PC-9 (cell line): Measurements from ENCODE around the gene LRP1. TPM values are rescaled to one million over a fixed set of nuclear protein-coding genes. Genes with fewer than 3 reads are reported as not detected.

Experiments
- BruUV-seq: library from RNA; stranded (reverse); fragments of 400-500 nt; replicated peaks from 2 replicates; lab custom pipeline; 2021; lab: Mats Ljungman, UMichigan
- CTCF ChIA-PET: fragments of 300-600 bp; sonication (Branson Sonifier 250); formaldehyde crosslinking; loops from one replicate; lab custom pipeline; 2022; ENCODE audit warnings: antibody characterized with exemption; lab: Charles Lee
- POLR2A ChIA-PET: fragments of 300-600 bp; sonication (Branson Sonifier 250); formaldehyde crosslinking; loops from one replicate; lab custom pipeline; 2022; ENCODE audit warnings: antibody characterized with exemption; ENCODE audit not compliant: unreplicated experiment; lab: Charles Lee
- DNase-seq, 2 experiments: peaks; one replicate each; pipeline versions ENCODE4 v3.0.0 to v3.0.0-alpha.2; 2015 to 2022; ENCODE audit warnings: mixed read lengths in 1 of 2
- H2AFZ ChIP-seq: fragments of 200-600 bp; sonication (generic); 2 replicates; pipeline ENCODE4 v1.8.1; 2017; ENCODE audit warnings: antibody characterized with exemption
- H3F3A ChIP-seq: fragments of 200-600 bp; sonication (generic); 2 replicates; pipeline ENCODE4 v1.8.1; 2017; ENCODE audit warnings: antibody characterized with exemption, mild to moderate bottlenecking, low read depth; ENCODE audit not compliant: insufficient read depth
- H3K27ac ChIP-seq: fragments of 200-600 bp; sonication (generic); 2 replicates; pipeline ENCODE4 v1.6.1; 2016; ENCODE audit warnings: mixed run types
- H3K27me3 ChIP-seq: fragments of 200-600 bp; sonication (generic); 2 replicates; pipeline ENCODE4 v1.6.1; 2016; ENCODE audit warnings: low read depth, mixed run types; ENCODE audit not compliant: insufficient read depth
- H3K36me3 ChIP-seq: fragments of 200-600 bp; sonication (generic); 2 replicates; pipeline ENCODE4 v1.6.1; 2016; ENCODE audit warnings: low read depth, mixed run types
- H3K4me1 ChIP-seq: fragments of 200-600 bp; sonication (generic); replicated peaks from 2 replicates; pipeline ENCODE4 v1.6.1; 2016; ENCODE audit warnings: mixed run types; ENCODE audit not compliant: insufficient read depth
- H3K4me2 ChIP-seq: fragments of 200-600 bp; sonication (generic); 2 replicates; pipeline ENCODE4 v1.6.1; 2017; ENCODE audit warnings: mixed run types
- H3K4me3 ChIP-seq: fragments of 200-600 bp; sonication (generic); 2 replicates; pipeline ENCODE4 v1.6.1; 2016; ENCODE audit warnings: mixed run types
- H3K79me2 ChIP-seq: fragments of 200-600 bp; sonication (generic); 2 replicates; pipeline ENCODE4 v1.6.1; 2017; ENCODE audit warnings: low read depth, mixed run types
- H3K9me2 ChIP-seq: fragments of 200-600 bp; sonication (generic); 2 replicates; pipeline ENCODE4 v1.8.1; 2017; ENCODE audit warnings: mild to moderate bottlenecking; ENCODE audit not compliant: insufficient read depth
- H3K9me3 ChIP-seq: fragments of 200-600 bp; sonication (generic); 2 replicates; pipeline ENCODE4 v1.8.1; 2016; ENCODE audit warnings: low read depth; ENCODE audit not compliant: insufficient read depth
- H4K20me1 ChIP-seq: fragments of 200-600 bp; sonication (generic); 2 replicates; pipeline ENCODE4 v1.8.1; 2017; ENCODE audit not compliant: insufficient read depth
- EZH2 ChIP-seq: fragments of 200-600 bp; sonication (generic); IDR thresholded peaks from 2 replicates; pipeline ENCODE4 v1.8.0; 2017; ENCODE audit warnings: antibody characterized with exemption, low read depth
- intact Hi-C: fragments of 100-400 bp; cut with micrococcal nuclease; formaldehyde crosslinking; loops from one replicate; pipeline ENCODE4 v1.10.0; 2022; ENCODE audit not compliant: unreplicated experiment
- total RNA-seq: library from RNA; stranded (reverse); gene quantifications from 2 replicates; pipeline ENCODE4 v1.2.3, GENCODE V29; 2021
- TF ChIP-seq, protein P1 (sequence below): fragments of 200-600 bp; sonication (generic); conservative IDR thresholded peaks from 2 replicates; pipeline ENCODE4 v1.6.1; 2017; ENCODE audit warnings: mixed run types, antibody characterized with exemption, mild to moderate bottlenecking, moderate library complexity

Gene LRP1
- total RNA-seq, 1 experiment from 2014 or later, result 51.4 TPM

DNA sequence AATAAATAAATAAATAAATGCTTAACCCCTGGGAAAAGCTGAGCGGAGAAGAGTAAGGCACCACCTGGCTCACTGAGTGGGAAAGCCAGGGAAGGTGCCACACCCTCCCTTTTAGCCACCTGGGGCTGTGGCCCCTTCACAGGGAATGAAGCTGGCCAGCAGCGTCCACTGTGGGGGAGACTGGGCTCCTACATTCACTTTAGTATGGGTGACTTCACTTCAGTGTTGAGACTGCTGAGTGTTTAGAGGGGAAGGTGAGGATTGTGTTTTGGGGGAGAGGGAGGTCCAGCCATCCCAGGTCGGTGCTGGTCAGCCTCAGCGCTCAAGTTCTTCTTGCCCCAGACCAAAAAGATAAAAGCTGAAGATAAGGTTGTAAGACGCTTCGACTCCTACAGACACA is 37.8 kb upstream of the LRP1 start:
- BruUV-seq, result no TSS peak
- Histone ChIP-seq H4K20me1 (0 out of 2 replicates have a peak, but pooled peaks cover 3% of the 10 kb centered on the region), H2AFZ (no peak overlapping the region), H3K79me2 (no peaks in the 10 kb centered on the region), H3K4me1 (peaks cover 5% of the 10 kb centered on the region; the same call in 1 of the 2 replicates), H3F3A (peaks cover 27% of the 10 kb centered on the region), H3K9me3 (no peaks in the 10 kb centered on the region), H3K27ac (no peak overlapping the region), H3K4me2 (no peak overlapping the region), H3K4me3 (no peak overlapping the region), H3K36me3 (no peaks in the 10 kb centered on the region), H3K9me2 (no peaks in the 10 kb centered on the region), H3K27me3 (no peaks in the 10 kb centered on the region)
- CTCF ChIA-PET, result interaction anchor here (0.9 kb wide), 1 partner anchor 21 kb away, joined by 3 read pairs; no protein-coding TSS in a partner anchor
- TF ChIP-seq EZH2, result no peak
- TF ChIP-seq, protein P1, sequence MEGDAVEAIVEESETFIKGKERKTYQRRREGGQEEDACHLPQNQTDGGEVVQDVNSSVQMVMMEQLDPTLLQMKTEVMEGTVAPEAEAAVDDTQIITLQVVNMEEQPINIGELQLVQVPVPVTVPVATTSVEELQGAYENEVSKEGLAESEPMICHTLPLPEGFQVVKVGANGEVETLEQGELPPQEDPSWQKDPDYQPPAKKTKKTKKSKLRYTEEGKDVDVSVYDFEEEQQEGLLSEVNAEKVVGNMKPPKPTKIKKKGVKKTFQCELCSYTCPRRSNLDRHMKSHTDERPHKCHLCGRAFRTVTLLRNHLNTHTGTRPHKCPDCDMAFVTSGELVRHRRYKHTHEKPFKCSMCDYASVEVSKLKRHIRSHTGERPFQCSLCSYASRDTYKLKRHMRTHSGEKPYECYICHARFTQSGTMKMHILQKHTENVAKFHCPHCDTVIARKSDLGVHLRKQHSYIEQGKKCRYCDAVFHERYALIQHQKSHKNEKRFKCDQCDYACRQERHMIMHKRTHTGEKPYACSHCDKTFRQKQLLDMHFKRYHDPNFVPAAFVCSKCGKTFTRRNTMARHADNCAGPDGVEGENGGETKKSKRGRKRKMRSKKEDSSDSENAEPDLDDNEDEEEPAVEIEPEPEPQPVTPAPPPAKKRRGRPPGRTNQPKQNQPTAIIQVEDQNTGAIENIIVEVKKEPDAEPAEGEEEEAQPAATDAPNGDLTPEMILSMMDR, result no peak
- intact Hi-C loops, result no loop called here
- no peak for DNase-seq
- POLR2A ChIA-PET, result interaction anchor here (0.5 to 0.7 kb wide), 2 partner anchors 29 to 513 kb away, joined by 4 to 19 read pairs; no protein-coding TSS in a partner anchor

DNA sequence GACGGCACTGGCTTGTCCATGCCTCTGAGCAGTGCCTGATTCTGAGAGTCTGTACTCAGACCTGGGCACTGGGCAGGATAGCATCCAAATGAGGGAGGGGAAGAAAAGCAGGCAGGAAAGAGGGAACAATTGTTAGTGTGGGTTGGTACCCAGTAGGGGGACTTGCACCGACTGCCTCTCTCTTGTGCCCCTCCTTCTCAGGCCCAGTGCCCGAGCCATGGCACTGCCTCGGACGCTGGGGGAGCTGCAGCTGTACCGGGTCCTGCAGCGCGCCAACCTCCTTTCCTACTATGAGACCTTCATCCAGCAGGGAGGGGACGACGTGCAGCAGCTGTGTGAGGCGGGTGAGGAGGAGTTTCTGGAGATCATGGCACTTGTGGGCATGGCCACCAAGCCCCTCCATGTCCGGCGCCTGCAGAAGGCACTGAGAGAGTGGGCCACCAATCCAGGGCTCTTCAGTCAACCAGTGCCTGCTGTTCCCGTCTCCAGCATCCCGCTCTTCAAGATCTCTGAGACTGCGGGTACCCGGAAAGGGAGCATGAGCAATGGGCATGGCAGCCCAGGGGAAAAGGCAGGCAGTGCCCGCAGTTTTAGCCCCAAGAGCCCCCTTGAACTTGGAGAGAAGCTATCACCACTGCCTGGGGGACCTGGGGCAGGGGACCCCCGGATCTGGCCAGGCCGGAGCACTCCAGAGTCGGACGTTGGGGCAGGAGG is 37.2 kb upstream of the LRP1 start:
- DNase-seq, result no peak
- ChIA-PET POLR2A (interaction anchor here (0.5 kb wide), 1 partner anchor 902 kb away, joined by 3 read pairs; the partner anchor contains the start of gene SMARCC2), CTCF (no interaction called here)
- H3F3A ChIP-seq, result peaks cover 31% of the 10 kb centered on the region
- H3K4me3 ChIP-seq, result no peak overlapping the region
- no peak overlapping the region for H3K4me2 ChIP-seq
- H4K20me1 ChIP-seq, result 0 out of 2 replicates have a peak, but pooled peaks cover 3% of the 10 kb centered on the region
- H3K27me3 ChIP-seq, result no peaks in the 10 kb centered on the region
- no peaks in the 10 kb centered on the region for H3K36me3 ChIP-seq
- no peak for TF ChIP-seq EZH2
- TF ChIP-seq, protein P1, result no peak
- no peaks in the 10 kb centered on the region for H3K9me2 ChIP-seq
- intact Hi-C loops, result no loop called here
- no peak overlapping the region for H3K27ac ChIP-seq
- H3K4me1 ChIP-seq, result no peaks in the 10 kb centered on the region
- no TSS peak for BruUV-seq
- H3K9me3 ChIP-seq, result no peaks in the 10 kb centered on the region
- H3K79me2 ChIP-seq, result no peaks in the 10 kb centered on the region
- H2AFZ ChIP-seq, result no peak overlapping the region

DNA sequence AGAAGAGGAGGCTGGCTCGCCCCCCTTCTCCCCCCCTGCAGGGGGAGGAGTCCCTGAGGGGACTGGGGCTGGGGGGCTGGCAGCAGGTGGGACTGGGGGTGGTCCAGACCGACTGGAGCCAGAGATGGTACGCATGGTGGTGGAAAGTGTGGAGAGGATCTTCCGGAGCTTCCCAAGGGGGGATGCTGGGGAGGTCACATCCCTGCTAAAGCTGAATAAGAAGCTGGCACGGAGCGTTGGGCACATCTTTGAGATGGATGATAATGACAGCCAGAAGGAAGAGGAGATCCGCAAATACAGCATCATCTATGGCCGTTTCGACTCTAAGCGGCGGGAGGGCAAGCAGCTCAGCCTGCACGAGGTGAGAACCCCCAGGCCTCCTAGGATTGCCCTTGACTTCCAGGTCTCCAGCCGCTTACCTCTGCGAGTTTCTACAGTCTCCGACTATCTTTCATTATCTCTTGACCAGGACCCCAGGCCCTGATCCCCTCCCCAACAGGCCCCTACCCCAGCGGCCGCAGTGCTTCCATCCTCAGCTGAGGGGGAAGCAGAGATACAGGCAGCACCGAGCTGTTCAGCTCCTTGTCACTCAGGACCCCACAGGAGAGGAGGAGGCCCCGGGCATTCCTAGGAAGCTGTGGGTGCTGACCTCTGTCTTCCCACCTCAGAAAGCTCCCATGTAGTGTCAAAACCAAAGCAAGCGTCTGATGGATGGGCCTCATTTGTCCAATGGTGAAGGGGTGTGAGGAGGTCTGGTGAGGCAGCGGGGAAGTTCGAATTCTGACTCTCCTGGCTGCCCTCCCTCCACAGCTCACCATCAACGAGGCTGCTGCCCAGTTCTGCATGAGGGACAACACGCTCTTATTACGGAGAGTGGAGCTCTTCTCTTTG is 36.4 kb upstream of the LRP1 start:
- Histone ChIP-seq H3K36me3 (no peaks in the 10 kb centered on the region), H3K4me2 (no peak overlapping the region), H3K79me2 (no peaks in the 10 kb centered on the region), H2AFZ (no peak overlapping the region), H3K4me1 (no peaks in the 10 kb centered on the region), H3K27me3 (no peaks in the 10 kb centered on the region), H3K9me2 (no peaks in the 10 kb centered on the region), H3K9me3 (no peaks in the 10 kb centered on the region), H4K20me1 (0 out of 2 replicates have a peak, but pooled peaks cover 3% of the 10 kb centered on the region), H3K27ac (no peak overlapping the region), H3K4me3 (no peak overlapping the region), H3F3A (peaks cover 26% of the 10 kb centered on the region)
- no TSS peak for BruUV-seq
- intact Hi-C loops, result no loop called here
- no peak for TF ChIP-seq EZH2
- TF ChIP-seq, protein P1, result no peak
- CTCF ChIA-PET, result interaction anchor here (0.6 to 0.7 kb wide), 2 partner anchors 20 to 21 kb away, joined by 3 to 9 read pairs; no protein-coding TSS in a partner anchor
- POLR2A ChIA-PET, result interaction anchor here (0.5 to 0.7 kb wide), 2 partner anchors 37 to 902 kb away, joined by 3 to 4 read pairs; partner anchors contain the start of gene SMARCC2
- no peak for DNase-seq
